ENCODE data around the gene RBFOX2.

RBFOX2 gene

GRCh38 chr22:35781898-35782297 is 246.7 kb downstream of the RBFOX2 start:
- H3K4me1 ChIP-seq (ENCODE audit: insufficient read depth, low read length) = peaks cover 24% of the 10 kb centered on the region
- H3K36me3 ChIP-seq (ENCODE audit: insufficient read depth, low read length) = no peaks in the 10 kb centered on the region

GRCh38 chr22:35777335-35777975 is 251.2 kb downstream of the RBFOX2 start:
- H3K9ac ChIP-seq (ENCODE audit: low read depth, low read length) = no peak overlapping the region
- peaks cover 12% of the 10 kb centered on the region; the same call in 1 of the 2 replicates for H3K4me1 ChIP-seq (ENCODE audit: insufficient read depth, low read length)
- no peaks in the 10 kb centered on the region for H3K36me3 ChIP-seq (ENCODE audit: insufficient read depth, low read length)
- H3K9me3 ChIP-seq (ENCODE audit: control insufficient read depth, insufficient read depth, low read length) = no peaks in the 10 kb centered on the region

More at GRCh38 chr22:35781898-35782297, 246.7 kb downstream of the RBFOX2 start:
- H3K9ac ChIP-seq (ENCODE audit: low read depth, low read length) = no peak overlapping the region
- H3K9me3 ChIP-seq (ENCODE audit: control insufficient read depth, insufficient read depth, low read length) = no peaks in the 10 kb centered on the region

- Histone ChIP-seq H3K4me1 (ENCODE audit: insufficient read depth, low read length) (peaks cover 10% of the 10 kb centered on the region; the same call in 1 of the 2 replicates), H3K36me3 (ENCODE audit: insufficient read depth, low read length) (no peaks in the 10 kb centered on the region), H3K9ac (ENCODE audit: low read depth, low read length) (no peak overlapping the region), H3K9me3 (ENCODE audit: control insufficient read depth, insufficient read depth, low read length) (no peaks in the 10 kb centered on the region)
These were observed 253.3 kb downstream of the RBFOX2 start for GRCh38 chr22:35775339-35775738.

- Histone ChIP-seq H3K9ac (ENCODE audit: low read depth, low read length) (no peak overlapping the region), H3K36me3 (ENCODE audit: insufficient read depth, low read length) (no peaks in the 10 kb centered on the region), H3K9me3 (ENCODE audit: control insufficient read depth, insufficient read depth, low read length) (no peaks in the 10 kb centered on the region), H3K4me1 (ENCODE audit: insufficient read depth, low read length) (peaks cover 10% of the 10 kb centered on the region)
These were observed 258.6 kb downstream of the RBFOX2 start for GRCh38 chr22:35769974-35770373.

- Histone ChIP-seq H3K36me3 (ENCODE audit: insufficient read depth, low read length) (no peaks in the 10 kb centered on the region), H3K9ac (ENCODE audit: low read depth, low read length) (no peak overlapping the region), H3K9me3 (ENCODE audit: control insufficient read depth, insufficient read depth, low read length) (no peaks in the 10 kb centered on the region), H3K4me1 (ENCODE audit: insufficient read depth, low read length) (peaks cover 10% of the 10 kb centered on the region)
These were observed 261.7 kb downstream of the RBFOX2 start for GRCh38 chr22:35766654-35767580.

GRCh38 chr22:35761037-35761436 is 267.6 kb downstream of the RBFOX2 start:
- Histone ChIP-seq H3K9ac (ENCODE audit: low read depth, low read length) (no peak overlapping the region), H3K36me3 (ENCODE audit: insufficient read depth, low read length) (no peaks in the 10 kb centered on the region), H3K4me1 (ENCODE audit: insufficient read depth, low read length) (no peaks in the 10 kb centered on the region), H3K9me3 (ENCODE audit: control insufficient read depth, insufficient read depth, low read length) (no peaks in the 10 kb centered on the region)

- H3K36me3 ChIP-seq (ENCODE audit: insufficient read depth, low read length) = no peaks in the 10 kb centered on the region
- no peaks in the 10 kb centered on the region for H3K9me3 ChIP-seq (ENCODE audit: control insufficient read depth, insufficient read depth, low read length)
- no peak overlapping the region for H3K9ac ChIP-seq (ENCODE audit: low read depth, low read length)
- H3K4me1 ChIP-seq (ENCODE audit: insufficient read depth, low read length) = no peaks in the 10 kb centered on the region
These were observed 270.2 kb downstream of the RBFOX2 start for GRCh38 chr22:35758394-35758793.

- Histone ChIP-seq H3K4me1 (ENCODE audit: insufficient read depth, low read length) (peaks cover 13% of the 10 kb centered on the region; the same call in 1 of the 2 replicates), H3K36me3 (ENCODE audit: insufficient read depth, low read length) (no peaks in the 10 kb centered on the region), H3K9me3 (ENCODE audit: control insufficient read depth, insufficient read depth, low read length) (no peaks in the 10 kb centered on the region), H3K9ac (ENCODE audit: low read depth, low read length) (no peak overlapping the region)
These were observed 271.9 kb downstream of the RBFOX2 start for GRCh38 chr22:35756722-35757121.

GRCh38 chr22:35754761-35755160 is 273.9 kb downstream of the RBFOX2 start:
- H3K9ac ChIP-seq (ENCODE audit: low read depth, low read length) = no peak overlapping the region
- no peaks in the 10 kb centered on the region for H3K36me3 ChIP-seq (ENCODE audit: insufficient read depth, low read length)
- peaks cover 16% of the 10 kb centered on the region; the same call in 1 of the 2 replicates for H3K4me1 ChIP-seq (ENCODE audit: insufficient read depth, low read length)
- H3K9me3 ChIP-seq (ENCODE audit: control insufficient read depth, insufficient read depth, low read length) = no peaks in the 10 kb centered on the region

GRCh38 chr22:35752863-35753189 is 275.8 kb downstream of the RBFOX2 start:
- Histone ChIP-seq H3K9me3 (ENCODE audit: control insufficient read depth, insufficient read depth, low read length) (no peaks in the 10 kb centered on the region), H3K36me3 (ENCODE audit: insufficient read depth, low read length) (no peaks in the 10 kb centered on the region), H3K9ac (ENCODE audit: low read depth, low read length) (no peak overlapping the region), H3K4me1 (ENCODE audit: insufficient read depth, low read length) (peaks cover 35% of the 10 kb centered on the region)

- Histone ChIP-seq H3K4me1 (ENCODE audit: insufficient read depth, low read length) (peaks cover 37% of the 10 kb centered on the region), H3K9me3 (ENCODE audit: control insufficient read depth, insufficient read depth, low read length) (no peaks in the 10 kb centered on the region), H3K9ac (ENCODE audit: low read depth, low read length) (no peak overlapping the region), H3K36me3 (ENCODE audit: insufficient read depth, low read length) (no peaks in the 10 kb centered on the region)
These were observed 276.4 kb downstream of the RBFOX2 start for GRCh38 chr22:35752006-35752862.

- Histone ChIP-seq H3K4me1 (ENCODE audit: insufficient read depth, low read length) (peaks cover 37% of the 10 kb centered on the region), H3K9me3 (ENCODE audit: control insufficient read depth, insufficient read depth, low read length) (no peaks in the 10 kb centered on the region), H3K36me3 (ENCODE audit: insufficient read depth, low read length) (peaks cover 10% of the 10 kb centered on the region; the same call in 1 of the 2 replicates), H3K9ac (ENCODE audit: low read depth, low read length) (no peak overlapping the region)
These were observed 278.8 kb downstream of the RBFOX2 start for GRCh38 chr22:35749808-35750207.

- Histone ChIP-seq H3K4me1 (ENCODE audit: insufficient read depth, low read length) (peaks cover 34% of the 10 kb centered on the region), H3K9ac (ENCODE audit: low read depth, low read length) (no peak overlapping the region), H3K36me3 (ENCODE audit: insufficient read depth, low read length) (peaks cover 16% of the 10 kb centered on the region; the same call in 1 of the 2 replicates), H3K9me3 (ENCODE audit: control insufficient read depth, insufficient read depth, low read length) (no peaks in the 10 kb centered on the region)
These were observed 281.5 kb downstream of the RBFOX2 start for GRCh38 chr22:35746946-35747703.
